Esophagus mucosa (tissue), 1 donor: ENCODE data around the gene CHRNE. TPM values are rescaled to one million over a fixed set of nuclear protein-coding genes. Genes with fewer than 3 reads are reported as not detected.

Experiments
- ATAC-seq: fragments of 200-7000 bp; cut with Tn5 transposase; one replicate; pipeline ENCODE4 v1.9.1; 2020
- total RNA-seq: library from RNA; stranded (reverse); gene quantifications from one replicate; pipeline ENCODE4 v1.2.4, GENCODE V29; 2023
- donor health status: DM: yes; HTN: yes; CAD: no.

The CHRNE gene
- 0.32 TPM for total RNA-seq

DNA sequence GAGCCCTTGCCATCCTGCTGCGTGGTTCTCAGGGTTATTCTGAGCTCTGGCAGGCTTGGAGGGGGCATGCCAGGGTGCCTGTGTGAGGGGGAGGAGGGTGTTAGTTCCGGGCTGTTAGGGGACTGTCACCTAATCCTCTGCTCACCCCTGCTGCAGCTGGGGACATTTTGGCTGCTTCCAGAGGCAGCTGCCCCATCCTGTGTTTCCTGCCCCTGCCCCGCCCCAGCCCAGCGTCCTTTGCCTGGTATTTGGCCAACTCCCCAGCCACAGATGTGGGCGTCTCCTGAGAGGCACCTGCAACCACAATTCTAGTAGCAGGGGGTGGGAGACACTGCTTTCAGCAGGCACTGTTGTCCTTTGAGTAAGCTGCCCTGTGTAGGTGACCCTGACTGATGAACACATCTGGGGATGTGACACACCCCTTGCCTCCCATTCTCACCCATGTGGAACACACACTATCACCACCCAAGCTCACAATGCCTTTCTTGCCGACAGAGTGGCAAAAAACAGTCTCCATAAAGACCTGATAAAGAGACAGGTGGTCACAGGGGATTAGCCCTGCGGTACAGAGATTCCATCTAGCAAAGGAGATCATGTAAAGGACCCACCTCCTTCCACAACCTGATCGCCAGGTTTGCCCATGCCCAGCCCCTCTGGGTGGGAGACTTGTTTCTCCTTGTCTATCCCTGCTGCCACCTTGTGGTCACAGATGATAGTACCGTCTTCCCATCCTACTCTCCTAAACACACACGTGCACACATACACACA is at the start of gene CHRNE:
Gene CHRNE, minus strand, starts transcription at position 48 of the 768 bp plus-strand sequence. Its CDS starts 35 bp downstream, at position 13.
- peak; percentile 59 for ATAC-seq

DNA sequence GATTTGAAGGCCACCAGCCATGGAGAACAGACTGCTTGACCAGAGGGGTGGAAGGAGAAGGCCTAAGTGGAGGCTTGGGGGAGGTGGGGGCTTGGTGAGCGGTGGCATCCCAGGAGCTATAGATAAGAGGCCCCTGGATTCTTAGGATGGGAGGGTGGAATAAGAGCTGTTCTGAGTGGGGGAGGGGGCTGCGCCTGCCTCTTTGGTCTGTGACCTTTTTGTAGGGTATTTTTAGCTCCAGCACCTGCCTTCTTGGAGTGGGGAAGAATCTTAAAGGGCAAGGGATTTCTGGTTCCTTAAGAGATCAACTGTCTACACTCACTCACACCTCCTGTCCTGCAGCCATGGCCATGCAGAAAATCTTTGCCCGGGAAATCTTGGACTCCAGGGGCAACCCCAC is 48.6 kb upstream of the CHRNE start:
- no peak for ATAC-seq

DNA sequence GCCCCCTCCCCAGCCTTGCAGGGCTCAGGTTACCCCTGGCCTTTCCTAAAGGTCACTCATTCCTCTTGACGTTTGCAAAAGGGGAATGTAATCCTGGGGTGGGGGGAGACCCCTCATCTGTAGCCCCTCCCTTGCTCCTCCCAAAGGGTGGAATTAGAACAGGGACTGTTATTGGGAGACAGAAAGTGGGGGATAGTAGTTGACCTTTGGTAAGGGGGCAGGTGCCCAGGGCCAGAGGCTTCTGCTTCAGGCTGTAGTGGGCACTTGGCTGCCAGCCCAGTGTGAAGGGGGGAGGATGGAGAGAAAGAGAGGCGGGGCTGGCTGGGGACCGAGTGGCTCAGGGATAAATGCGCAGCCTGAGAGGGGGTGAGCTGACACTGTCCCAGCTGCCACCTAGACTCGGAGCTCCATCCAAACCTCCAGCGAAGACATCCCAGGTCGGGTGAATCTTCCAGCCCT is 47.9 kb upstream of the CHRNE start, which contains the start of gene ENO3:
Gene ENO3, plus strand, starts transcription at position 374 of the 459 bp plus-strand sequence. CDS start 711 bp downstream, outside the sequence.
- ATAC-seq: no peak

DNA sequence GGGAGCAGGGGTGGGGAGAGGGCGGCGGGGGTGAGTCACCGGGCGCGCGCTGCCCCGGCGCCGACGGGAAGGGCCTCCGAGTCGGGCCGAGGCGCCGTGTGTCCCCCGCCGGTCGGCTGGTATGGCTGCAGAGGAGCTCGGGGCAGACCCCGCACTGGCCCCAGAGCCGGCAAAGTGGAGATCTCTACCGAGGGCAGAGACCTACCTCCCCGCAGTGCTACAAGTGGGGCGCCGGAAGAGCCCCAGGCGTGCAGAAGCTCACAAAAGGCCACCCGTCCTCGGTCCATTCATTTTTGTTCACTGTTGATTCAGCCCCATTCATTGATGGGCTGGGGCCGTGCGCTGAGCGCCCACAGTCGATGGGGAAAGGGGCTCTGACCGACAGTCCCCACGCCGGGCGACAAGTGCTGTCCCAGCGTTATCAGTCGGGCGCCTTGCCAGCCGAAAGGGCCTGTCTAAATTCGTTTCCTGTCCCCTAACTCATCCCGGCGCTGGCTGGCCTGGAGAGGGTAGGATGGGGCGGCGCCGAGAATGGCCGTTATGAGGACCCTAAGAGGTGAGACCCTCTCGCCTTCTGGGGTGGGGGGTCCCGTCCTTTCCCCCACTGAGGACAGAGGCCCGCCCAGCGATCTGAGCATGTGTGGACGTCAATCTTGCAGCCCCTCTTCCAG is 47.3 kb upstream of the CHRNE start:
- peak; percentile 20 for ATAC-seq

DNA sequence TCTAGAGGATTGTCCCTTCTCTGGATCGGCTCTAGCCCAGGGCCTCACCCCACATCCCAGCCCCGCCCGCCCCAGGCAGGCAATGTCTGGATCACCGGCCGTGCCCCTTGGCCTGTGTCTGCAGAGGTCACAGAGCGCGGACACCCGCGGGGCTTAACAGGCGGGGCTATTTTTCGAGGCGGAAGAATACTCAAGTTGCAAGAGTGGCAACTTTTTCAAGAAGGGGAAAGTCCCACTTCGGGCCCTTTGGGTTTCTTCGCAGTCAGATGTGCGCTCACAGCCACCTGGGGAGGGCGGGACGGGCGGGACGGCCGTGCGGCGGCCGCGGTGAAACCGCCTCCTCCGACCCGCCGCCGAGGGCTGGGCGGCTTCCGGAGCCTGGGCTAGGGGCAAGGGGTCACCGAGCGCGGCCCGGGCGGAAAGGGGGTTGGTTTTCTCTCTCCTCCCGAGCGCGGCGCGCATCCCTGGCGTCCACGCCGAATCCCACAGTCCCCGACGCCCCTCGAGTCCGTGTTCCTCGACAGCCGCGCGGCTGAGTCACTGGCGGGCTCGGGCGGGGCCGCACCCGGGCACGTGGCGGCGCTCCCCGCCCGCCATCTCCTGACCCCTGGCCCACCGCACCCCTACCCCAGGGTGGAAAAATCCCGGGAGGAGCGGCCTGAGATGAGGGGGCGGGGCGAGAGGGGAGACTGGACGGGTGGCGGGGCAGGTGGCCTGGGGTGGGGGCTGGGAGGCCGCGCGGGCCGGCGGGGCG is 46.6 kb upstream of the CHRNE start:
- peak; percentile 34 for ATAC-seq

DNA sequence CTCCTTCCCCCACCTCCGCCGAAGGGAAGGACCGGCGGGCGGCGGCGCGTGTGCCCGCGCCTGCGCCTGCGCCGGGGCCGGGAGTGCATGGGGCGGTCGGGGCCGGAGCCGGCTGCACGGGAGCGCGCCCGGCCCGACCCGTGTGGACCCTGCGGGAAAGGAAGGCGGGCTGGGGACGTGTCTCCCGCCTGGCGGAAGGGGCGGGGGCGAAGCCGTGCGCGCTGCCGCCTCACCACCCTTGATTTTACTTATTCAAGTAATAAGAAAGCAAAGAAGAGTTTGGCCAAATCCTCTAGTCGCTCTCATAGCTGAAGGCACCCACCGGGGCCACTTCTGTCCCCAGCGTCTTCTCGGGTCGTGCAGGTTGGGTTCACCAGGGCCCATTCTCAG is 46.0 kb upstream of the CHRNE start:
- ATAC-seq: peak; percentile 62

DNA sequence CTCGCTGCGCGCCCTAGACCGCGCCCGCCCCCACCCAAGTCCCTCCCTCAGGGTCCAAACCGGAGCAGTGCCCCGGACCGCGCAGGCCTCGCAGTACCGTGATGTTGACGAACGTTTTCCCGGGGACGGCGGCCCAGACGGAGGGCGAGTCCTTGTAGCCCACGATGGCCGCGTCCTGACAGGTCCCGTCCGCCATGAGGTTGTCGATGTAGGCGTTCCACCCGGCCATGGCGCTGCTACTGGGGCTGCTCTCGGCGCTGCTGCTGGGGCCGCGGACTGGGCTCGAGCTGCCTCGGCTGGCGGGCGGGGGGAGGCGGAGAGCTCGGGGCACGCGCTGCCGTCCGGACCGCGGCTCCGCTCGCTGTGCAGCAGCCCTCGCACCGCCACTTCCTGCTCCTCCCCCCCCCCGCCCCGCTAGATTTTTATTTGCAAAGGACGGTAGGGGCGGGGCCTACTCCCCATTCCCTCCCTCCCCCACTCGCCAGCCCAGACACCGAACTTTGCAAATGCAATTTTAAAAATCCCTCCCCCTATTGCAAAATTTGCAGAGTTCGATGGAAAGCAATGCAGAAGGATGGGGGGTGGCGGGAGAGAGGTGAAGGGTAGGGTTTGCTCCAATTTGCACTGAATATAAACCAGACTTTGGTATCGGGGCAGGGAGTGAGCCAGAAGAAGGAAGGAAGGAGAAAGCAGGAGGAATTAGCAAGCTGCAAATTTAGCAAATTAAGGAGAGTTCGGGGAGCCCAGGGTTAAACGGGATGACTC is 45.5 kb upstream of the CHRNE start, which contains the start of gene PFN1:
Gene PFN1, minus strand, starts transcription at position 365 of the 765 bp plus-strand sequence. Its CDS starts 136 bp downstream, at position 229.
- ATAC-seq: peak; percentile 71

DNA sequence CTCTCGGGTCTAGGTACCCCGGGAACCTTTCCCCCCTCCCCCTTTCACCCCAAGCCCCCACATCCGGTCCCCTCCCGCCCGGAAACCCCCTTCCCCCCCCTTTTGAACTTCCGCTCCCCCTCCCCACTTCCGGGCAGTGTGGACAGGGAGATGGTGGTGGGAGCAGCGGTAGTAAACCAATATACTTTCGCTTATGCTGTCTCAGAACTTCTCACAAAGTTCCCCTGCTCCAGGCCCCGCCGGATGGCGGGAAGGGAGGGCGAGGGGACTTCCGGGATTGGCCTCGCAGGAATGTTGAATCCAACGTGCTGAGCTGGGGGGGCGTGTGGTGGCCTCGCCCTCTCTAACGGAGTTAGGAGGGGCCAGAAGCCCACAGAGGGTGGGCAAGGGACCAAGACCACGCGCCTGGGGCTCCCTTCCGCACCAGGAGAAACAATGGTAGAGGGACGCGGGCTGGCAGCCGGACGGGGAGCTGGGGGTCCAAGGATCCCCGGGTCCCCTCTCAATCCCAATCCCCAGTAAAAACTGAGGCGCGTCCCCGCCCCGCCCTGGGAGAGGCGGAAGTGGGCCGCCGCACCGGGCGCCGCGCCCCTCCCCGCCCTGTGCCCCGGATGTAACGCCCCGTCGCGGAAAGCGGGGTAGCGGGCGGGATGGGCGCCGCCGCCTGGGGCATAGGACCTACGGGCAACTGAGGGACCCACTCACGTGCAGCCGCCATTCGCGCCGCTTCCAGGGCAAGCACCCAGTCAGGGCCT is 44.7 kb upstream of the CHRNE start:
- peak; percentile 46 for ATAC-seq

DNA sequence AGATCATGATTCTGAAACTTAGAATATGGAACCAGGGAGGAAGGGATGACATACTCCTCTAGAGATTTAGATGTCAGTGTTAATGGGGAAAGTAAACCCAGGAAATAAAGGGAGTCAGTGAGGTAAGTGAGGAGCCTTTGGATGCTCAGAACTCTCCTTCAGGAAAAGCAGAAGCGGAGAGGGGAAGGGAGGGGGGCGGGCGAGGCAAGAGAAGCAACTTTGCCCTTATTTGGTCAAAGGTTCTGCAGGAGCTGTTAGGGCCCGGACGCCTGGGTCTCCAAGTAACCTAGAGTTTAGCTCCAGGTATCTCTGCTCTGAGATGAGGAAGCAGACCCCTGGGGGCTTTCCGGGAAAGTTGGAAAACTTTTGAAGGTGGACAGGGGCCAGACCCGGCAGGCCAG is 44.1 kb upstream of the CHRNE start:
- ATAC-seq: no peak

DNA sequence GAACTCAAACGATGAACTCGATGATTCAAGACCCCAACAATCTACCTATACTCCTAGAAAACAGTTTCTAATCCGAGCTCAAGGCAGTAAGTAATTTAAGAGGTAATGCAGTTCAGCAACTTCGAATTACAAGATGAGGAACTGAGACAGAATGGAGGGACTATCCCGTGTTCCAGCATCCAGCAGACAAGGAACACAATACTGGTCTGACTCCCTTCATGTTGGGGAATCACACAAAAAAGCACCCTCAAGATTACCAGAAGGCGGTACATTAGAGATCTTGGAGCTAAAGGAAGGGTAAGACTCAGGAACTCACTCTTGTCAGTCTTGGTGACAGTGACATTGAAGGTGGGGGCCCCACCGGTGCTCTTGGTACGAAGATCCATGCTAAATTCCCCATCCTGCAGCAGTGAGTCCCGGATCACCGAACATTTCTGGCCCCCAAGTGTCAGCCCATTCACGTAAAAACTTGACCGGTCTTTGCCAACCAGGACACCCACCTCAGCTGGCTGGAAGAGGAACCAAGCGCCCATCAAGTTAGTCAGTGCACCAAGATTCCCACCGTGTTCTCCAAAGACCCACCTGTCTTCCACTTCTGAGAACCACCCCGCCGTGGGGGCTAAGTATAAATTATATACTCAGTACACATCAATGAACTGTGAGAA is 43.5 kb upstream of the CHRNE start:
- ATAC-seq: no peak

DNA sequence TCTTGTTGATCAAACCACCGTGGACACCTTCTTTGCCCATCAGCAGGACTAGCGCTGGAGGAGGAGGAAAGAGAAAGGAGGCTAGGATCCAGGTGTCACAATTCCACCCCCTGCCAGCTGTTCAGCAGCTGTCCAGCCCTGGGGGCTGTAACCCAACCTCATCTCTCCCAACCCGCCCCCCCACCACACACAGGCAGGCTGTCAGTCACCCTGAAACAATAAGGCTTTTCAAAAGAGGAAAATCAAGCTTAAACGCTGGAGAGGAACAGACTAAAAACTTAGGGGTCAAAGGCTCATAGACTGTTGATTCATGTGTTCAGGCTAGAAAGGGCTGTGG is 43.0 kb upstream of the CHRNE start:
- no peak for ATAC-seq

DNA sequence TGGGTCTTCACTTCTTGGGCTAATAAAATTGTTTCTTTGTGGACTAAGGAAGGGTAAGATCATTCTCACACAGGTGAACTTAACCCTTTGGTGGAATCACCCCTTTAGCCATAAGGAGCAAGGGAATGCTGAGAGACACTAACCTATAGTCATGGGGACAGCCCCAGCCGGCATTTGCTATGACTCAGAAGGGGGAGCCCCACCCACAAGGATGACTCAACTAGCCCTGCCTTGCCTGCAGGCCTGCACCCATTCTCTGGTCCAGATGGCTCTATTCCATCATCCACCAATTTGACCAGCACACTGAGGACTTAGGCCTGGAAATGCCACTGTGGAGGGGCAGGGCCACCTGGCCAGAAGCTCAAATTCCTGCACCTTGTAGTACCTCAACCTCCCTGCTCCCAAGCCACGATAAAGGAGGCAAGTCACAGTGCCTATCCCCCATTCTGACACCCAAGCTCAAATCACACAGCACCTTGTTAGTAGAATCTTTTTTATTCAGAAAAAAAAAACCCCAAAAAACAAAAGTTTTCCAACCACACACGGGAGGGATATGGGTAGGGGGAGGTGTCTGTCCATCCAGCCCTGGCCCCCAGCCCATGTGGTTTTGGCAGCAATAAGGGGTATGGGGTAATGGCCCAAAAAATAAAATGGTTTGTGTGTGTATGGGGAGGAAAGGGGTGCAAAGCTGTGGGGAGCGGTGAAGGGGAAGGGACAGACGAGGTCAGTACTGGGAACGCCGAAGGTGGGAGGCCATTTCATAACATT is 42.5 kb upstream of the CHRNE start:
- peak; percentile 62 for ATAC-seq

DNA sequence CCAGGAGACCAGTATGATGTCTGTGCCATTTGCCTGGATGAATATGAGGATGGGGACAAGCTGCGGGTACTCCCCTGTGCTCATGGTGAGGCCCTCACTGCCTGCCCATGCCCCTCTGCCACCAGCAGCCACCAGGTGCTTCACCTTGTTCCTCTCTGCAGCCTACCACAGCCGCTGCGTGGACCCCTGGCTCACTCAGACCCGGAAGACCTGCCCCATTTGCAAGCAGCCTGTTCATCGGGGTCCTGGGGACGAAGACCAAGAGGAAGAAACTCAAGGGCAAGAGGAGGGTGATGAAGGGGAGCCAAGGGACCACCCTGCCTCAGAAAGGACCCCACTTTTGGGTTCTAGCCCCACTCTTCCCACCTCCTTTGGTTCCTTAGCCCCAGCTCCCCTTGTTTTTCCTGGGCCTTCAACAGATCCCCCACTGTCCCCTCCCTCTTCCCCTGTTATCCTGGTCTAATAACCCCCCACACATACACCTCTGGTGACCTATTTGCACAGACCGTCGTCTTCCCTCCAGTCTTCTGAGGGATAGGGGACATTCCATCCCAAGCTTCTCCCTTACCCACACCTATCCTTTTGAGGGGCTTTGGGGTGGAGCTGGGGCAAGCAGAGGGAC is 41.8 kb upstream of the CHRNE start:
- no peak for ATAC-seq

DNA sequence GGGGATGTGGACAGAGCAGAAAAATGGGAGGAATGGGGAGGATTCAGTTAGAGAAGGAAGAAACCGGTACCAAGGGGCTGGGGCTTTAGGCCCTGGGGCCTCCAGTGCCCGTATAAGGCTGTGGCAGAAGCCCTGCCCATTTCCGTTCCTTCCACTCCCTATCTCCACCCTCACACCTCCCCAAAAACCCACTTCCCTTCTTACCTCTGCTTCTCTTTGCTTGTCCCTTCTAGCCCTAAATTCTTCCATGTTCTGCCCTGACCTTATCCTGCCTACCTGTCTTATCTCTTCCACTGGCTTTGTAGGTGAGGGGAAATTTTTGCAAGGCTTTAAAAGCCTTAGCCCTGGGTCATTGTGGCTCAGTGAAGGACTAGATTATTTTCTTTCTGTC is 41.3 kb upstream of the CHRNE start:
- no peak for ATAC-seq

DNA sequence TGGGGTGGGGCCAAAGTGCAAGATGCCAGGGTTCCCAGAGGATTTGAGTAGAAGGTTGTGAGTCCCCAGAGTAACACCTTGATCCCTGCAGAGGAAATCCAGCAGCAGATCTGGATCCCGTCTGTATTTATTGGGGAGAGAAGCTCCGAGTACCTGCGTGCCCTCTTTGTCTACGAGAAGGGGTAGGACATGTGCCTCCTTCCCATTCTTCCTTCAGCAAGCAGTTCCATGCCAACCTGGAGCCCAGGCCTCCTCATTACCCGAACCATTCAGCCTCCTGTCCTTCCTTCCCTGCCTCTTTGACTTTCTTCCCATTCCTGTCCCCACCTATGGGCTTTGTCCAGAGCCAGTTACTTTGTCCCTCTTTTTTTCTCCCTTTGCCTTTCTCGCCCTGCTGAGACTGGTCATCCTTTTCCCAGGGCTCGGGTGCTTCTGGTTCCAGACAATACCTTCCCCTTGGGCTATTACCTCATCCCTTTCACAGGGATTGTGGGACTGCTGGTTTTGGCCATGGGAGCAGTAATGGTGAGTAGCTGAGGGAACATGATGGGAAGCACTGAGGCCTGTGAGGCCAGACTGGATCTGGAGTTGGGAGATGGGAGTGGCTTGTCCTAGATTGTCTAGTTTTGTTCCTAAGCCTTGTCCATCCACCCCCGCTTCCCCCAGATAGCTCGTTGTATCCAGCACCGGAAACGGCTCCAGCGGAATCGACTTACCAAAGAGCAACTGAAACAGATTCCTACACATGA is 40.0 kb upstream of the CHRNE start:
- no peak for ATAC-seq

DNA sequence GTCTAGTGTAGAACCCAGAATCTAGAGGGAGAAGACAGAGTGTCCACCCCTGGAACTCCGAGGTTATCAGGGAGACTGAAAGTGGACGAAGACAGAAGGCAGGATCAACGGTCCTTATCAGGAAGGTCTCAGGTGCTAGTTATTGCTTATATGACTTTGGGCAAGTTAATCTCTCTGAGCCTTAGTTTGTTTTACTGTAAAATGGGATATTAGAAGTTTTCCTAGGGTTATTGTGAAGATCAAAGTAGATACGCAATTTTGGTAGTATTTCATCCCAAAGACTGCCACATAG is 38.4 kb upstream of the CHRNE start:
- ATAC-seq: no peak

DNA sequence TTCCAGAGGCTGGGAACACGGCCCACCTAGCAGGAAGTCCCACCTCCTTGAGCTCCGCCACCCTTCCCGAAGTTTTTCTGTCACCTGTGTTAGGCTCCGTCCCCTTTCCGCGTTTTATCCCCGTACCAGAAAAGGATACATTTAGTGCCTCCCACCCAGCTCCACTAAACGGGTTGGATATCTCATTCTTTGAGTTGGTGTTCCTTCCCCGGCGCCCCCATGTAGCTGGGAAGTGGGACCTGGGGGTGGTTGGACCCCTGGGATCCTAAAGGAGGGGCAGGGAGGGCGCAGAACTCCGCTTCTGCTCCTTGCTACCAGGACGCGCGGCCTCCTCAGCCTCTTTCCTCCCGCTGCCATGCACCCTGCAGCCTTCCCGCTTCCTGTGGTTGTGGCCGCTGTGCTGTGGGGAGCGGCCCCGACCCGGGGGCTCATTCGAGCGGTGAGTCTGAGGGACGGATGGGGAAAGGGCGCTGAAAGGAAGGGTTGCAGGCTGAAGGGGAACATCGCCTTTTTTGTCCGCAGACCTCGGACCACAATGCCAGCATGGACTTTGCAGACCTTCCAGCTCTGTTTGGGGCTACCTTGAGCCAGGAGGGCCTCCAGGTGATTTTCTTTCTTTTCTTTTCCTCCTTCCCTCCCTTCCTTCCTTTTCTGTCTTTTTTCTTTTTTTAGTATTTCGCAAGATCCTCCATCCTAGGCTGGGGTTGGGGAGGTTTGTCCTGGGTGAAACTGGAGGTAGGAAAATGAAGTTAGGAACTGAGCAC is 37.8 kb upstream of the CHRNE start:
- ATAC-seq: peak; percentile 32

DNA sequence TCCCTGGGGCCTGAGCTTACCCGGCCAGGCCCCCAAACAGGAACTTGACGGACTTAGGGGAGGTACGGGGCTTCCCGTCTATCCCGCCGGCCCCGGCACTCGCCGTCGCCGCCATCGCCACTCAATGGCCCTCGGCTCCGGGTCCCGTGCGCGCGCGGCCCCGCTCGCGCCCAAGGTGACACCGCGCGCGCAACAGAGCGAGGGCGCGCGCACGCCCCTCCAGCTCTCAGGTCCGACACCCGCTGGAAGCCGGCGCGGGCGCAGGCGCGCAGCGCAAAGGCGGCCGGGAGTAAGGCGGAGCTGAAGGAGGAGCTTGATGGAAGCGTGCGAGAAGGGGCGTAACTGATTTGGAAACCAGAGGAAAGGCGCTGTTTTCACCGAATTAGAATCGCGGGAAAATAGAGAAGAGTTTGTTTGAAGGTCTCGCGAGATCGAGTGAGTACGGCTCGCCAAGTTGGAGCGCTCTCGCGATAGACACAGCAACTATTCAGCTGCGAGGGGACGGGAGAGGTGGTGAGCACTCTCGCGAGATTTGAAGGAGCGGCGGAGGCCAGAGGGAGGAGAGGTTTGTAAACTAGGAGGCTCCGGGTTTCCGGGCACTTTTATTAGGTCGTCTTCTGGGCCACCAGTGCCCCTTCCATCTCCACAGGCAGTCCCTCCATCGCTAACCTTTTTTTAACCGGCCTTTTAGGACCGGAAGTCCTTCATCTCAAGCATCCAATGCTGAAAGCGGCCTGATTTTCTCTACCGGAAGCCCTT is 37.1 kb upstream of the CHRNE start, which contains the start of the genes RNF167 and SLC25A11:
Gene RNF167, plus strand, starts transcription at position 473 of the 759 bp plus-strand sequence. CDS start 642 bp downstream, outside the sequence.
Gene SLC25A11, minus strand, starts transcription at position 251 of the 759 bp plus-strand sequence. Its CDS starts 136 bp downstream, at position 115.
- peak; percentile 89 for ATAC-seq
